Endothelial cell of umbilical vein (primary cell): Measurements from ENCODE around the gene WDHD1. TPM values are rescaled to one million over a fixed set of nuclear protein-coding genes. Genes with fewer than 3 reads are reported as not detected.

ENCODE experiments used
- BruUV-seq: library from RNA; stranded (reverse); fragments of 400-500 nt; replicated peaks from 2 replicates; lab custom pipeline; 2021; lab: Mats Ljungman, UMichigan
- CTCF ChIA-PET: fragments of 300-600, 350-600 bp; sonication (Branson Sonifier 250); formaldehyde crosslinking; loops from one replicate; lab custom pipeline; 2021; ENCODE audit warnings: antibody characterized with exemption, inconsistent platforms; lab: Charles Lee
- POLR2A ChIA-PET: fragments of 300-600, 350-600 bp; sonication (Branson Sonifier 250); formaldehyde crosslinking; loops from one replicate; lab custom pipeline; 2021; ENCODE audit warnings: antibody characterized with exemption, inconsistent platforms; lab: Charles Lee
- DNase-seq: peaks from one replicate; pipeline ENCODE4 v3.0.0-alpha.2; 2011; ENCODE audit warnings: low read depth, low spot score
- FAIRE-seq: peaks from 2 replicates; lab custom pipeline; 2011; peaks lifted over from hg19 to GRCh38; lab: Jason Lieb, UNC
- H2AFZ ChIP-seq: 2 replicates; pipeline ENCODE4 v1.6.0; 2012; ENCODE audit warnings: low read depth, low read length, control low read depth, inconsistent platforms
- H3K27ac ChIP-seq: 2 replicates; pipeline ENCODE4 v1.5.1; 2011; ENCODE audit warnings: low read depth, mild to moderate bottlenecking, control low read depth, low read length, moderate library complexity; ENCODE audit not compliant: insufficient read depth
- H3K27me3 ChIP-seq, 2 experiments: 2 replicates each; pipeline versions ENCODE4 v1.6.0 to v1.6.1; 2011; ENCODE audit warnings: low read length in 2 of 2, mixed read lengths in 1 of 2; ENCODE audit not compliant: control insufficient read depth in 2 of 2, insufficient read depth in 2 of 2
- H3K36me3 ChIP-seq, 2 experiments: 2 replicates in 1 of 2; 3 replicates in 1 of 2; pipeline ENCODE4 v1.5.1; 2011; ENCODE audit warnings: low read length in 2 of 2, mild to moderate bottlenecking in 1 of 2, moderate library complexity in 1 of 2; ENCODE audit not compliant: control insufficient read depth in 2 of 2, insufficient read depth in 2 of 2; ENCODE audit errors: extremely low read depth in 1 of 2
- H3K4me1 ChIP-seq: 3 replicates; pipeline ENCODE4 v1.5.1; 2011; ENCODE audit warnings: mild to moderate bottlenecking, low read length; ENCODE audit not compliant: control insufficient read depth, insufficient read depth; ENCODE audit errors: extremely low read depth
- H3K4me2 ChIP-seq: 2 replicates; pipeline ENCODE4 v1.6.1; 2011; ENCODE audit warnings: low read length, control low read depth, mixed read lengths; ENCODE audit not compliant: insufficient read depth
- H3K4me3 ChIP-seq, 3 experiments: fragments of 200-600 bp in 1 of 3; sonication (generic), shearing (Covaris generic) in 1 of 3; replicated peaks in 1 of 3; 2 replicates each; pipeline ENCODE4 v1.5.1; 2011 to 2016; ENCODE audit warnings: control low read depth in 3 of 3, low read length in 3 of 3, mild to moderate bottlenecking in 2 of 3, inconsistent platforms in 1 of 3, low read depth in 1 of 3, moderate library complexity in 1 of 3; ENCODE audit not compliant: insufficient read depth in 1 of 3
- H3K79me2 ChIP-seq: 2 replicates; pipeline ENCODE4 v1.6.0; 2012; ENCODE audit warnings: low read length, inconsistent platforms; ENCODE audit not compliant: control insufficient read depth, insufficient read depth
- H3K9ac ChIP-seq: replicated peaks from 2 replicates; pipeline ENCODE3; 2011; ENCODE audit warnings: low read length, control low read depth; ENCODE audit not compliant: insufficient read depth; ENCODE audit errors: extremely low read depth
- H3K9me1 ChIP-seq: replicated peaks from 3 replicates; pipeline ENCODE4 v1.6.0; 2011; ENCODE audit warnings: mild to moderate bottlenecking, low read length; ENCODE audit not compliant: control insufficient read depth, insufficient read depth; ENCODE audit errors: extremely low read depth
- H3K9me3 ChIP-seq: replicated peaks from 2 replicates; pipeline ENCODE4 v1.5.1; 2012; ENCODE audit warnings: low read length, inconsistent platforms; ENCODE audit not compliant: control insufficient read depth, insufficient read depth
- H4K20me1 ChIP-seq: replicated peaks from 2 replicates; pipeline ENCODE3; 2011; ENCODE audit warnings: mild to moderate bottlenecking, low read length; ENCODE audit not compliant: control insufficient read depth, insufficient read depth; ENCODE audit errors: extremely low read depth
- CTCF ChIP-seq, 2 donors: IDR thresholded peaks; 1 replicate in 1 of 2; 2 replicates in 1 of 2; pipeline ENCODE4 v1.5.1; 2011; ENCODE audit warnings: low read length in 2 of 2, mild to moderate bottlenecking in 2 of 2, moderate library complexity in 2 of 2, control low read depth in 1 of 2, inconsistent platforms in 1 of 2, low read depth in 1 of 2; ENCODE audit not compliant: insufficient read depth in 1 of 2; ENCODE audit errors: extremely low read depth in 1 of 2
- EZH2 ChIP-seq: IDR thresholded peaks from 2 replicates; pipeline ENCODE4 v1.6.1; 2012; ENCODE audit warnings: borderline replicate concordance, low read depth, mild to moderate bottlenecking, moderate library complexity, low read length, inconsistent platforms; ENCODE audit not compliant: severe bottlenecking
- FOS ChIP-seq: IDR thresholded peaks from 2 replicates; pipeline ENCODE4 v1.6.1; 2011; ENCODE audit warnings: mild to moderate bottlenecking, low read length, moderate library complexity, borderline replicate concordance; ENCODE audit not compliant: insufficient read depth
- GATA2 ChIP-seq: IDR thresholded peaks from 2 replicates; pipeline ENCODE4 v1.7.0; 2011; ENCODE audit warnings: low read depth, mild to moderate bottlenecking, moderate library complexity, mixed read lengths, low read length; ENCODE audit not compliant: insufficient read length, insufficient read depth
- JUN ChIP-seq: IDR thresholded peaks from 2 replicates; pipeline ENCODE4 v1.6.1; 2011; ENCODE audit warnings: borderline replicate concordance, low read depth; ENCODE audit not compliant: insufficient read length, insufficient read depth
- MAX ChIP-seq: IDR thresholded peaks from 2 replicates; pipeline ENCODE4 v1.6.1; 2011; ENCODE audit not compliant: insufficient read depth, insufficient read length
- MYC ChIP-seq: IDR thresholded peaks from one replicate; pipeline ENCODE4 v1.6.1; 2011; ENCODE audit warnings: mild to moderate bottlenecking, low read depth, low read length
- POLR2A ChIP-seq: IDR thresholded peaks from 2 replicates; pipeline ENCODE4 v1.6.1; 2012; ENCODE audit warnings: low read depth, mild to moderate bottlenecking, control low read depth, low read length
- POLR2AphosphoS5 ChIP-seq: IDR thresholded peaks from 2 replicates; pipeline ENCODE4 v1.6.1; 2012; ENCODE audit warnings: low read depth, mild to moderate bottlenecking, control low read depth, low read length, moderate library complexity; ENCODE audit not compliant: insufficient read depth
- dilution Hi-C: fragments of 300-500 bp; cut with MboI; formaldehyde crosslinking; loops from one replicate; pipeline ENCODE4 v1.15.0; 2019; ENCODE audit warnings: low sequenced_read_pairs; ENCODE audit not compliant: extremely low pct_ligation_motif_present
- intact Hi-C: fragments of 100-400 bp; cut with micrococcal nuclease; formaldehyde crosslinking; loops from one replicate; pipeline ENCODE4 v1.10.0; 2022
- polyA plus RNA-seq, 4 experiments: library from polyadenylated mRNA; depleted of rRNA in 3 of 4; stranded (reverse) in 3 of 4; unstranded in 1 of 4; fragments of >200 nt; gene quantifications; 2 replicates each; pipeline versions ENCODE4 v1.2.1 to v1.2.3, GENCODE V29; 2011 to 2012; ENCODE audit warnings: missing spikeins in 1 of 4
- total RNA-seq: library from RNA; stranded (reverse); gene quantifications from 2 replicates; pipeline ENCODE4 v1.2.3, GENCODE V29; 2021

The WDHD1 gene
- total and polyA plus RNA-seq, 2 donors (not counting 3 experiments of a cell fraction or from before 2014, with no cell fraction given), result 3.1 to 22.5 TPM

GRCh38 chr14:55047301-55048053 is 20.6 kb upstream of the WDHD1 start:
- Histone ChIP-seq H3K27ac (no peak overlapping the region), H3K27me3 (no peaks in the 10 kb centered on the region), H3K4me2 (no peak overlapping the region), H3K79me2 (peaks cover 7% of the 10 kb centered on the region), H3K9me1 (no peaks in the 10 kb centered on the region), H3K9ac (no peak overlapping the region), H3K36me3 (peaks cover 5 to 16% of the 10 kb centered on the region in 2 experiments), H2AFZ (no peak overlapping the region), H3K4me3 (no peak overlapping the region), H3K9me3 (no peaks in the 10 kb centered on the region), H3K4me1 (peaks cover 6% of the 10 kb centered on the region), H4K20me1 (no peaks in the 10 kb centered on the region)
- no TSS peak for BruUV-seq
- intact Hi-C loops, result no loop called here
- no peak for FAIRE-seq
- ChIA-PET POLR2A (no interaction called here), CTCF (interaction anchor here (1.1 to 1.3 kb wide), 2 partner anchors 17 to 19 kb away, joined by 3 to 5 read pairs; no protein-coding TSS in a partner anchor)
- dilution Hi-C loops, result no loop called here
- TF ChIP-seq POLR2AphosphoS5 (no peak), MAX (no peak), CTCF (IDR thresholded peaks at IDR 0.05; ENCODE audit: extremely low read depth in 1 of 2, insufficient read depth in 1 of 2, low read depth in 1 of 2, low read length in 2 of 2) (no peak), MYC (no peak), POLR2A (no peak), JUN (no peak), FOS (no peak), EZH2 (no peak), GATA2 (no peak)
- DNase-seq, result no peak
